Stimulated activated CD4-positive, alpha-beta T cell treated with anti-CD3 and anti-CD28 coated beads, Interleukin-1b, Interleukin-23, amount 100 ng/mL, for 4 hours (primary cell): ENCODE data around the gene B3GNT4.
"Not testable (repeated sequence)": the region's sequence is repeated elsewhere in the genome, so short reads cannot be mapped to it uniquely, and the experiment has no call there.

ENCODE experiments used
- DNase-seq, 2 donors: peaks; one replicate each; pipeline ENCODE4 v3.0.0-alpha.2; 2020; ENCODE audit warnings: low read depth in 2 of 2

The B3GNT4 gene

DNA sequence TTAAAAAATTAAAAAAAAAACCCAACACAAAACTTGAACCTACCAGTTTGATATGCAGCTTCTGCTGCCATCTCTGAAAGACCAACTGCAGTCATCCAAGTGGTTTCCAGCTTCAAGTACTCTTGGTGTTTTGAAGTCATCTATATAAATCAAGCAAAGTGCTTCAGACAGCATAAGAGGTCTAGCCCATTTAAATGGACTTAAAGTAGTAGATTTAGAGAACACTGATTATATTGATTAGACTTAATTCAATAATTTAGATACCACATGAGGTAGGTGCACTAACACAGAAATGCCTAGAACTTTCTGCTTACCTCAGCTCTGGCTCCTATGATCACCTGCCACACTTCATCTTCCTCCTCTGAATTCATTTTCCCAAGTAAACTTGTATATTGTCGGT lies 12.9 kb downstream of the B3GNT4 start:
- no peak for DNase-seq

DNA sequence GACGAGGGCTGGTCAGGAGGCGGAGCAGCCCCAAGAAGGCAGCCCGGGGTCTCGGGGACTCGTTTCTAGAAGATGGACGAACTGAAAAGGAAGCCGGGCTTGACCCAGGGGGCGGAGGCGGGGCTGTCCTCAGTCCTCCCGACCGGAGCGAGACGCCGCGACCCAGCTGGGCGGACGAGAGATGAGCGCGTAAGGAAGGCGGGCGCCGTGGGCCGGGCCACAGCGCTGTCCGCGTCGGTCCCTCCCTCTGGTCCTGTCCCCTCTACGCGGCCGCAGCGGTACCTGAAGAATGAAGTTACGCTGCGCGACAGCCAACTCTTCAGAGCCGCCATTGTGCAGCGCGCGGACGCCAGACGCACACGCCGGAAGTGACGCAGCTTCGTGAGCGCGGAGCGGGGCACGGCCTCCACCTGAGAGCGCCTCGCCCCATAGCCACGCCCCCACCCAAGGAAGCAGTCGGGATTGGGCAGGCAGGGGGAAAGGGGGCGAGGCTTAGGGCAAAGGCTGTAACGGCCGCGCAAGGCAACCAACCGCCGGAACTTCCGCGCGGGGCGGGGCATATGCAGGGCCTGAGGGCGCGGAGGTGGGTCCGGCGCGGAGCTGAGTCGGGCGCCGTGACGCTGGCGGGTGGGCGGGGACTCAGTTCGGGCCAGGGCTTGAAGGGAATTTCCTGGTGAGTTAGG lies 22.3 kb downstream of the B3GNT4 start, which contains the start of gene DIABLO:
DIABLO (minus strand) TSS at position 370 of the 683 bp plus-strand sequence; CDS start at position 332, 38 bp downstream.
- DNase-seq, result peak; percentile 99 to 100

DNA sequence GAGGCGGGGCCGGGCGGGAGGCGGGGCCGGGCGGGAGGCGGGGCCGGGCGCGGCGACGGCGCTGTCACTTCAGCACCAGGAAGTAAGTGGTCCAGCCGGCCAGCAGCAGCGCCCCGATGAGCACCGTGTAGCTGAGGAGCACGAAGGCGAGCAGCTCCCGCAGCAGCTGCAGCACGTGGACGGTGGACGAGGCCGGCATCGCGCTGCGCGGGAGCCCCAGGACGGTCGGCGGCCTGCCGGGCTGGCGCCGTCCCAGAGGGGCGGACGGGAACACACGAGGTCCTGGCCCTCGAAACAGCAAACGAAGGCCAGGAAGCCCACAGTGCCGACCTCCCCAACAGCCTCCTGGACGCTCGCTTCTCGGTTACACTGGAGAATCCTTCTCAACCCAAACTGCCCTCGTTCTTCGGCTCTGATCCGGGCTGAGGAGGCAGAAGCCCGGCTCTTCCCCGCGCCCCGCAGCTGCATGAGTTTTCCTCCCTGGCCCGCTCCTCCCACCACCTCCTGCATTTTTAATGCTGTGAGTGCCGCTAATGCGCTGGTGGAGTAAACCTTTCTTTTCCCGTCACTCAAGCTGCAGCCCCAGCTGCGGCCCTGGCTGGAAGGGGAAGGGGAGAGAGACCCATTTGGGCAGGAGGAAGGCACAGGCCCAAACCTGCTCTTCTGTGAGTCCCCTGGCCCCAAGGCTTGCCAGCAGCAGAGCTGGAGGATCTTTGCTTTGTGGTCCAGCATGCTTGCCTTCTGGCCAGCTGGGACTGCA lies 23.0 kb downstream of the B3GNT4 start:
- no peak for DNase-seq

DNA sequence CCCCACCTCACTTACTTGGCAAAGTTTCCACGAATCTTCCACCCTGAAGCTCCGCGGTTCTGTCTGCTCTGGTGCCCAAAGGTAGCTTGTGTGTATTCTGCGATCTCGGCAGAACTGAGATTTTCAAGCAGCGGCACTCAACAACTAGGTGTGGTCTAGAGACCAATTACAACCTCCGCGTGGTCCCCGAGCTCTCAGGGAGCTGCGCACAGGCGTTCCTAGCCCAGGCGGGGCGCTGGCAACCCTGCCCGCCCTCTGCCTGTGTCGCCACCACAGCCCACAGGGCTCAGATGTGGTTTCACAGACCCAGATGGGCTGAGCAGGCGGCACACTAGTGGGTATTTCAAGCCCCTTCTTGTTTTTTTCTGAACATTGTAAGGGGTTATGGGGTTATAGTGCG lies 23.8 kb downstream of the B3GNT4 start:
- no peak for DNase-seq

DNA sequence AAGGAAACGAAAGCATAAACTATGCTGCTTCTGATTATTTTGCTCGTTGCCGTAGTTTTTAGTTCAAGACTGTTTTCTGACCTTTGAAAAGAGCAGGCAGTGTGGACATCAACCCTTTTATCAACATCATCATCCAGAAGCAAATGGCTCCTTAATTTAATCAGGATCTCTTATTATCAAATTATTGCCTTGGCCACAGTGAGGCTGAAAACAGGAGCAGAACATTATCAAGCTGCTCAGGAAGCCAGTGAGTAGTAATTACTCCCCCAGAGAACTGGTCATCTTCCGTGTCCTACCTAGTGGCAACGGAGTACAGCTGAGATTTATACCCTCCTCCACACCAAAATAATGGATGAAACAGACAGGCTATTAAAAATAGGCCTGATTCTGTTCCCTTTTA lies 24.6 kb downstream of the B3GNT4 start:
- no peak for DNase-seq

DNA sequence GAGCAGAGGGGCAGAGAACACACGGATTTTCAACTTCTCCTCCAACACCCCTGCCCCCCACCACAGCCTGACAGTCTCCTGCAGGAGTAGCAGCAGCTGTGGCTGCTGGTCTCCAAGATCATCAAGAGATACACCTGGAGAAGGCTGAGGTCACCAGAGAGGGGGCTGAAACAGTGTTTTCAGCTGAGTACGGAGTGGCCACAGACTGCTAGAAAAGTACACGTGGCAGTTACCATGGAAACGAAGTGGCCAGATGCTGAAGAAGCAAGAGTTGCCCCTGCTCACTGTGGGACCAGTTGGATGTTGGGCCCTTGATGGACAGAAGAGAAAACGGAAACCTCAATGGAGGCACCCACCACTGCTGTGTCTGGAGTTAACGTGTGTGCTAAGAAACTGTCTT lies 27.3 kb downstream of the B3GNT4 start:
- no peak for DNase-seq

DNA sequence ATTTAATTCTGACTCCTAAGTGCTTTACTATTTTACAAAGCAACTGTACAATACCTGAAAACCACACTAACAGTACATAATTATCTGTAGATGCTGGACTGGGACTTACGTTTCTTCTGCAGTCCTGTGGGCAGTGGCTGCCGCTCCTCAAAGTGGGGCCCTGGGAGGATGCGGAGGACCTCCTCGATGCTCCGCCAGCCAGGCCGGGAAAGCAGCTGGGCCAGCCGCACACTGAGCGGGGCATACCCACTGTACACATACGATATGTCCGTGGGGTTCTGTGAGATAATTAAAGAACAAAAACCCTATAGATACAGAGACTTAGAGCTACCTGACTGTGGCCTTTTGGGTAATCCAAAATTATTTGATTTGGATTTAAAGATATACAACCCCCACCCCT lies 29.2 kb downstream of the B3GNT4 start:
- DNase-seq, result no peak

DNA sequence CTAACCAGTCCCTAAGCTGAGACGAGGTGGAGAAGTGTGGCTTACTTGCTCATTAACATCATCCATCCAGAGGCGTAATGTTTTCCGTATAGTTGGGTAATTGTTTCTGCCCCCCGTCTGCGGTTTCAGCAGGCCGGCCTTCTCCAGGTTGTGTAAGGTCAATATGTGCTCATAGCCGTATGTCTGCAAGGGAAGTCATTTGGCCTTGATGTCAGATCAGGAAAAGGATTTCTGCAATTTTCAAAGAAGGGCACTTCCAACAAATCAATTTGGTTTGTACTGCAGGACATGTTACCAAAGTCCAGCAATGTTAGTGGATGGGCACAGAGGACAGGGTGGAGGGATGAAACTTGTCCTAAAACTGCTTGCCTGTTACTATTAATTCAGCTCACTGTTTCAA lies 32.2 kb downstream of the B3GNT4 start:
- DNase-seq, result no peak

DNA sequence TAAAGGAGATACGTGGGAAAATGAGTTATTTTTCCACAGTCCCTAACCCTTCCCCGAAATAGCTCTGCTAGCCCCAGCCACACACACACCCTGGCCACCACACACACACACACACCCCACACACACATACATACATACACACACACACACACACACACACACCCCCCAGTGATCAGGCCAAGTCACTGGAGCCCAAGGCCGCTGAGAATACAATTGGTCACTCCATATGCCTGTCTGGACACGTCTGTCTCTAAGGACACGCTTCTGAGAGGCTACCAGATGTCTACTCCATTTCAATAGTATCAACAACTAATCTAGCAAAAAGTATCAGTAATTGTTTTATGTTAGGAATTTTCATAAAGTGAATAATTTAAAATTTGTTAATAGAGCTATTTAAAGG lies 35.4 kb downstream of the B3GNT4 start:
- DNase-seq, result no peak

DNA sequence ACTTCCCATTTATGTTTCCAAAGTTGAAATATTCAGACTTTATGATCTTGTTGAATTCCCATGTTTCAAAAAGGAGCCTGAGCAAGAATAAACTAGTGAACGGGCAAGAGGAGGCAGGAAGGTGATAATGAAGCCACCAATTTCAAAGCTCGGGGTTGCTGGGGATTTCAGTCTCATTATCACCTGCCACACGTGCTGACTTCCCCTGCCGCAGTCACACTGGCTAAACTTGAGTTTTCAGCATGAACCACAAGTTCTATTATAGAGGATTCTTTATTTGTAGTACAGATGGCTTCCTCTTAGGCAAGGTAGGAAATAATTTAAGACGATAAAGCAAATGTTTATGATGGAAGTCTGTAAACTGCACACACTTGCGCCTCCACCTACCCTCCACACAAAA lies 40.5 kb downstream of the B3GNT4 start:
- no peak for DNase-seq

DNA sequence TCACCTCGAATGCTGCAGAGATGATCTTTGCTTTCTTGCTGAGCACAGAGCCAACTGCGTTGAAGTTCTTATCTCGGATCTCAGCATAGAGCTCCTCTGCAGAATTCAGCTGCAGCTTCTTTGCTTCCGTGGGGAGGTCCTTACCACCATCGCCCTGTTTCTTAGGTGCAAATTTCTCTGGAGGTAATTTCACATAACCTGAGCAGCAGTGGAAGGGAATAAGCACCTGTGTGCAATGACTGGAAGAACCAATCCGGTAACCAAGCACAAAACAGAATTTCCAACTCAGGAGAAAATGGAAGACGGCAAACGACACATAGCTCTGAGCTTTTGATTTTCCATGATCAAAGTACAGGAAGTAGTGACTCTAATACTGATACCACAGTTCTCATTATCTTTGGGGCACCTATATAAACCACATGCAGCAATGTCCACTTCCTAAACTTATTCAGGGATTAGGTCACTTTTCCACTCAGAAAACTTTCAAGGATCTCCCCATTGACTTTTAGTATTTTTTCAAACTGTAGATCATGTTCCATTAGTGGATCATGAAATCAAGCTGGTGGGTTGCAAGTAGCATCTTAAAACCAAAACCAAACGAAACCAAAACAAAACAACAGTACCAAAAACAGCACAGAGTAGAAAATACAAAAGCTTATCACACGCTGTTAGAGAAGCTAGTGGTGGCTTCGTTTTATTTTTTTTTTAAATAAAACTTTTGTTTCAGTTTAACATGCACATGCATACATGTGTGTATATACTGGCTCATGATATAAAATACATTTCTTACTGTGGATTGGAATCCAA lies 41.3 kb downstream of the B3GNT4 start:
- no peak for DNase-seq

DNA sequence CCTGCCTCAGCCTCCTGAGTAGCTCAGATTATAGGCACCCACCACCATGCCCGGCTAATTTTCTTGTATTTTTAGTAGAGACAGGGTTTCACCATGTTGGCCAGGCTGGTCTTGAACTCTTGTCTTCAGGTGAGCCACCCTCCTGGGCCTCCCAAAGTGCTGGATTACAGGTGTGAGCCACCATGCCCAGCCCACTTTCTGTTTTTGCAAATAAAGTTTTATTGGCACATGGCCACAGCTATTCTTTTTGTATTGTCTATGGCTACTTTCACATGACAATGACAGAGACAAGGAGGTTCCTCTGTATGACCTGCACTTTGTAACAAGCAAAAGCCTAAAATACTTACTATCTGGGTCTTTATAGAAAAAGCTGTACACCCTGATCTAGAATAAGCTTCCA lies 42.0 kb downstream of the B3GNT4 start:
- no peak for DNase-seq

DNA sequence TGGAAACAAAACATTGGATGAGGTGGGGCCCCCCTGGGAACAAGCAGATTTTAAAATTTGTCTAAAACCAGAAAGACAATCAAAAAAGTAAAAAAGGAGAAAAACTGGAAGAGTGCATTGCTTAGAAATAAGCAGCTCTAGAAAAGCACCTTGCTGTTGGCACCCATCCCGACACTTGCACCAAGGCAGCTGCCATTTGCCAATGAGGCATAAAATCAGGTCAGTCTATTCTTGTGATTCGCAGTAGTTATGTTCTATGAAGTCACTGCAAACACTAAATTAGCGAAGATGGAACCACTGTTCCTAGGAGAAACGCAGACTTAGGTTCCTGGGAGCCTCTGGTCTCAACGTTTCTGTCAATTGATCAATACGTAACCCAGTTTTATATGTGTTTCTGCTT lies 46.5 kb downstream of the B3GNT4 start:
- DNase-seq, result no peak

DNA sequence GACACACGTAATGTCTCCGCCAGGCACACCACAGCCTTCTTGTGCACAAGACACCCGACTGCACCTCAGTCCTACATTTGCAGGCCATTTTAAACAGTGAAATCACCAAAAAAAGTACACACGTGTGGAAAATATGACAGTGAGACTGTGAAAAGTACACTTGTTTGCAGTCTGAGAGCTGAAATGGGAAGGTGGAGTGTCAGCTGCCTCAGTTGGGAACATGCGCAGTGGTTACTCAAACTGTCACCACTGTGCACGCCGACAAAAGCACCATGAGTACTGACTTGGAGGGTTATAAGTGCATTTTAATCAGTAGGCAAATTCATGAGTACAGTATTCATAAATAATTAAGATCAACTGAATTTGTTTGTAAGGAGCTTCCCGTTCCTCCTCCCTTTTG lies 47.0 kb downstream of the B3GNT4 start:
- no peak for DNase-seq

DNA sequence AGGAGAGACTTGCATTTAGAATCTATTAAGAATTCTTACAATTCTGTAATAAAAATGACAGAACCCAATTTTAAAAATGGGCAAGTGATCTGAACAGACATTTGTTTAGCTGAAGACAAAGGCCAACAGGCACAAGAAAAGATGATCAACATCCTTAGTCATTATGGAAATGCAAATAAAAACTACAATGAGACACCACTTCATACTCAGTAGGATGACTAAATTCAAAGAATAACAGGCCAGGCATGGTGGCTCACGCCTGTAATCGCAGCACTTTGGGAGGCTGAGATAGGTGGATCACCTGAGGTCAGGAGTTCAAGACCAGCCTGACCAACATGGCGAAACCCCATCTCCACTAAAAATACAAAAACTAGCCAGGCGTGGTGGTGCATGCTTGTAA lies 55.0 kb downstream of the B3GNT4 start:
- not testable (repeated sequence) for DNase-seq
